Measurements from ENCODE around the gene DCTN2.

Gene DCTN2

GRCh38 chr12:57549203-57549908 lies 2.4 kb upstream of the DCTN2 start:
- peak overlapping the region; percentile 89 for H2AFZ ChIP-seq (ENCODE audit: low read length)
- no peak overlapping the region for H3K14ac ChIP-seq (ENCODE audit: low read length)
- H4K91ac ChIP-seq (ENCODE audit: low read depth, low read length, poor library complexity), result no peak overlapping the region
- H3K4me2 ChIP-seq (ENCODE audit: insufficient read depth, low read length, poor library complexity, severe bottlenecking), result peak overlapping the region; percentile 81
- no peak overlapping the region for H2BK120ac ChIP-seq (ENCODE audit: low read depth, low read length)
- no peak for DNase-seq (ENCODE audit: low spot score)
- no CpG with 5 or more reads among the region's 13 CpGs for WGBS, 2 donors (ENCODE audit: extremely low coverage in 2 of 2, insufficient read length in 2 of 2, insufficient replicate concordance in 1 of 2)
- no peak overlapping the region for H2BK5ac ChIP-seq (ENCODE audit: low read length)
- H2BK15ac ChIP-seq (ENCODE audit: low read length), result no peak overlapping the region
- H3K23ac ChIP-seq (ENCODE audit: low read depth, low read length, poor library complexity), result peak overlapping the region; percentile 29
- peaks cover 34 to 39% of the 10 kb centered on the region in 2 donors for H3K4me1 ChIP-seq (ENCODE audit: control insufficient read depth in 2 of 2, insufficient read depth in 1 of 2, low read depth in 1 of 2, low read length in 2 of 2)
- H3K79me1 ChIP-seq (ENCODE audit: low read depth, low read length), result peaks cover 5% of the 10 kb centered on the region
- peaks cover 0 to 33% (median 11%) of the 10 kb centered on the region in 3 experiments for H3K27me3 ChIP-seq (ENCODE audit: control insufficient read depth in 3 of 3, insufficient read depth in 3 of 3, low read depth in 1 of 3, low read length in 3 of 3)
- H4K8ac ChIP-seq (ENCODE audit: low read depth, low read length), result no peak overlapping the region
- H3K4ac ChIP-seq (ENCODE audit: low read length), result no peak overlapping the region
- H2AK5ac ChIP-seq (ENCODE audit: low read depth, low read length), result peak overlapping the region; percentile 31
- no peak overlapping the region for H3K9ac ChIP-seq (ENCODE audit: low read depth, low read length, poor library complexity)
- H3K36me3 ChIP-seq (replicated peaks in 1 of 2; ENCODE audit: control insufficient read depth in 2 of 2, insufficient read depth in 2 of 2, low read length in 2 of 2), result peaks cover 4 to 14% of the 10 kb centered on the region in 2 donors
- H3K4me3 ChIP-seq (ENCODE audit: low read length in 2 of 2), result peak overlapping the region; percentile 60 to 85
- H3K18ac ChIP-seq (ENCODE audit: low read length), result peak overlapping the region; percentile 58
- no peak overlapping the region for H3K27ac ChIP-seq (replicated peaks; ENCODE audit: low read length)
- H3K9me3 ChIP-seq (replicated peaks in 1 of 2; ENCODE audit: control insufficient read depth in 2 of 2, insufficient read depth in 1 of 2, low read depth in 1 of 2, low read length in 2 of 2), result no peaks in the 10 kb centered on the region
- H2BK12ac ChIP-seq (ENCODE audit: low read length), result no peak overlapping the region

- no peak for DNase-seq (ENCODE audit: low spot score)
- no peak overlapping the region for H2BK5ac ChIP-seq (ENCODE audit: low read length)
- H3K14ac ChIP-seq (ENCODE audit: low read length), result no peak overlapping the region
- H3K27me3 ChIP-seq (ENCODE audit: control insufficient read depth in 3 of 3, insufficient read depth in 3 of 3, low read depth in 1 of 3, low read length in 3 of 3), result peaks cover 0 to 33% (median 11%) of the 10 kb centered on the region in 3 experiments
- H4K8ac ChIP-seq (ENCODE audit: low read depth, low read length), result no peak overlapping the region
- H4K91ac ChIP-seq (ENCODE audit: low read depth, low read length, poor library complexity), result no peak overlapping the region
- no peak overlapping the region for H2BK12ac ChIP-seq (ENCODE audit: low read length)
- H3K4me1 ChIP-seq (ENCODE audit: control insufficient read depth in 2 of 2, insufficient read depth in 1 of 2, low read depth in 1 of 2, low read length in 2 of 2), result peaks cover 32 to 33% of the 10 kb centered on the region in 2 donors
- no peak overlapping the region for H3K27ac ChIP-seq (replicated peaks; ENCODE audit: low read length)
- H2AK5ac ChIP-seq (ENCODE audit: low read depth, low read length), result no peak overlapping the region
- H3K79me1 ChIP-seq (ENCODE audit: low read depth, low read length), result peaks cover 5% of the 10 kb centered on the region
- H3K9ac ChIP-seq (ENCODE audit: low read depth, low read length, poor library complexity), result no peak overlapping the region
- H3K4me2 ChIP-seq (ENCODE audit: insufficient read depth, low read length, poor library complexity, severe bottlenecking), result no peak overlapping the region
- H3K9me3 ChIP-seq (replicated peaks in 1 of 2; ENCODE audit: control insufficient read depth in 2 of 2, insufficient read depth in 1 of 2, low read depth in 1 of 2, low read length in 2 of 2), result no peaks in the 10 kb centered on the region
- no peak overlapping the region for H3K23ac ChIP-seq (ENCODE audit: low read depth, low read length, poor library complexity)
- H3K36me3 ChIP-seq (replicated peaks in 1 of 2; ENCODE audit: control insufficient read depth in 2 of 2, insufficient read depth in 2 of 2, low read length in 2 of 2), result peaks cover 4 to 20% of the 10 kb centered on the region in 2 donors
- H3K4ac ChIP-seq (ENCODE audit: low read length), result no peak overlapping the region
- WGBS, 2 donors (ENCODE audit: extremely low coverage in 2 of 2, insufficient read length in 2 of 2, insufficient replicate concordance in 1 of 2), result no CpG with 5 or more reads among the region's 2 CpGs
- no peak overlapping the region for H2BK120ac ChIP-seq (ENCODE audit: low read depth, low read length)
- H3K18ac ChIP-seq (ENCODE audit: low read length), result no peak overlapping the region
- H3K4me3 ChIP-seq (ENCODE audit: low read length in 2 of 2), result no peak overlapping the region
- H2AFZ ChIP-seq (ENCODE audit: low read length), result no peak overlapping the region
- H2BK15ac ChIP-seq (ENCODE audit: low read length), result no peak overlapping the region
Observed at GRCh38 chr12:57548488-57548887, 1.5 kb upstream of the DCTN2 start.

DNA sequence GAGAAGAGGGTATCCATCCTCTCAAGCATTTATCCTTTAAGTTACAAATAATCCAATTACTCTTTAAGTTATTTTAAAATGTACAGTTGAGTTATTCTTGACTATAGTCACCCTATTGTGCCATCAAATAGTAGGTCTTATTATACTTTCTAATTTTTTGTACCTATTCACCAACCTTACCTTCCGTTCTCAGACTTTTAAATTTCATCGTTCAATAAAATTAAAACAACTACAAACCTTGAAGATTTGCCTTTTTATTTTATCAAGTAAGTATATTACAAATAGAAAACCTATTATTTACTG lies 972 bp upstream of the DCTN2 start:
- Histone ChIP-seq H2AK5ac (ENCODE audit: low read depth, low read length) (no peak overlapping the region), H2BK15ac (ENCODE audit: low read length) (no peak overlapping the region), H3K23ac (ENCODE audit: low read depth, low read length, poor library complexity) (no peak overlapping the region), H2AFZ (ENCODE audit: low read length) (no peak overlapping the region), H2BK120ac (ENCODE audit: low read depth, low read length) (no peak overlapping the region), H3K4me1 (ENCODE audit: control insufficient read depth in 2 of 2, insufficient read depth in 1 of 2, low read depth in 1 of 2, low read length in 2 of 2) (peaks cover 26 to 27% of the 10 kb centered on the region in 2 donors), H3K4me2 (ENCODE audit: insufficient read depth, low read length, poor library complexity, severe bottlenecking) (no peak overlapping the region), H3K14ac (ENCODE audit: low read length) (no peak overlapping the region), H3K4me3 (ENCODE audit: low read length in 2 of 2) (no peak overlapping the region), H3K4ac (ENCODE audit: low read length) (no peak overlapping the region), H4K8ac (ENCODE audit: low read depth, low read length) (no peak overlapping the region), H3K9ac (ENCODE audit: low read depth, low read length, poor library complexity) (no peak overlapping the region), H3K27me3 (ENCODE audit: control insufficient read depth in 3 of 3, insufficient read depth in 3 of 3, low read depth in 1 of 3, low read length in 3 of 3) (peaks cover 0 to 33% (median 11%) of the 10 kb centered on the region in 3 experiments), H2BK12ac (ENCODE audit: low read length) (no peak overlapping the region), H3K36me3 (replicated peaks in 1 of 2; ENCODE audit: control insufficient read depth in 2 of 2, insufficient read depth in 2 of 2, low read length in 2 of 2) (peaks cover 4 to 23% of the 10 kb centered on the region in 2 donors), H4K91ac (ENCODE audit: low read depth, low read length, poor library complexity) (no peak overlapping the region), H3K18ac (ENCODE audit: low read length) (no peak overlapping the region), H3K79me1 (ENCODE audit: low read depth, low read length) (peaks cover 5% of the 10 kb centered on the region), H3K9me3 (replicated peaks in 1 of 2; ENCODE audit: control insufficient read depth in 2 of 2, insufficient read depth in 1 of 2, low read depth in 1 of 2, low read length in 2 of 2) (no peaks in the 10 kb centered on the region), H2BK5ac (ENCODE audit: low read length) (no peak overlapping the region), H3K27ac (replicated peaks; ENCODE audit: low read length) (no peak overlapping the region)
- 100% methylated on average over 2 of the region's 2 CpGs for WGBS, 2 donors (ENCODE audit: extremely low coverage in 2 of 2, insufficient read length in 2 of 2, insufficient replicate concordance in 1 of 2)
- DNase-seq (ENCODE audit: low spot score), result no peak

DNA sequence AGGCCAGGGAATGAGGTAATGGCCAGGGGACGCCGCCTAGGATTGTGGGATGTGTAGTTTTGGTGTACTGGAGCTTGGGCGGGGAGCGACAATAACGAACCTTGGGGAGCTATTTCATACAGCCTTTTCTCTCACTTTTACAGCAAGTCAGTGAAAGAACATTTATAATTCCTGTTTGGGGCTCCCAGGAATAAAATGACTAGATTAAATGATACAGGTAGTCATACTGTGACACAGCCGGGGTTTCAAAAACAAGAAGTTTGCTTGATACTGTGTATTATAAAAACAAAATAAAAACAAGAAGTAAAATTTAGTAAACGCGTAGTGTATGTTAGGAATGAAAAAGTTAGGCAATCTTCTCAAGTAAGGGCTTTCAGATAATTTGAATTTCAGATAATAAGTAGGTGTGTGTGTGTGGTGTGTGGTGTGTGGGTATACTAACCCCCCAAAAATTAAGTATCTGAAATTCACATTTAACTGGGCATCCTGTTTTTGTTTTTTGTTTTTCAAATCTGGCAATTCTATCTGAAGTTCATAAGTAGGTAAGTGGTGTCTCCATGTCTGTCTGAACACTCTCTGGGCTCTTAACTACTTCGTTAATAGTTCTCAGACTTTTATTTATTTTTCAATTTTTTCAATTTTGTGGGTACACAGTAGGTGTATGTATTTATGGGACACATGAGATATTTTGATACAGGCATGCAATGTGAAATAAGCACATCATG lies 458 bp upstream of the DCTN2 start:
- H2BK15ac ChIP-seq (ENCODE audit: low read length), result no peak overlapping the region
- no peak overlapping the region for H2BK120ac ChIP-seq (ENCODE audit: low read depth, low read length)
- H3K4ac ChIP-seq (ENCODE audit: low read length), result no peak overlapping the region
- DNase-seq (ENCODE audit: low spot score), result no peak
- peak overlapping the region; percentile 96 for H2AFZ ChIP-seq (ENCODE audit: low read length)
- no peak overlapping the region for H3K9ac ChIP-seq (ENCODE audit: low read depth, low read length, poor library complexity)
- H3K36me3 ChIP-seq (replicated peaks in 1 of 2; ENCODE audit: control insufficient read depth in 2 of 2, insufficient read depth in 2 of 2, low read length in 2 of 2), result peaks cover 4 to 27% of the 10 kb centered on the region in 2 donors
- H3K79me1 ChIP-seq (ENCODE audit: low read depth, low read length), result peaks cover 5% of the 10 kb centered on the region
- no peak overlapping the region for H4K91ac ChIP-seq (ENCODE audit: low read depth, low read length, poor library complexity)
- no peak overlapping the region for H3K27ac ChIP-seq (replicated peaks; ENCODE audit: low read length)
- H3K23ac ChIP-seq (ENCODE audit: low read depth, low read length, poor library complexity), result no peak overlapping the region
- no peak overlapping the region for H2BK5ac ChIP-seq (ENCODE audit: low read length)
- no peaks in the 10 kb centered on the region for H3K9me3 ChIP-seq (replicated peaks in 1 of 2; ENCODE audit: control insufficient read depth in 2 of 2, insufficient read depth in 1 of 2, low read depth in 1 of 2, low read length in 2 of 2)
- peaks cover 0 to 33% (median 11%) of the 10 kb centered on the region in 3 experiments for H3K27me3 ChIP-seq (ENCODE audit: control insufficient read depth in 3 of 3, insufficient read depth in 3 of 3, low read depth in 1 of 3, low read length in 3 of 3)
- no CpG with 5 or more reads among the region's 9 CpGs for WGBS, 2 donors (ENCODE audit: extremely low coverage in 2 of 2, insufficient read length in 2 of 2, insufficient replicate concordance in 1 of 2)
- no peak overlapping the region for H3K14ac ChIP-seq (ENCODE audit: low read length)
- H3K4me1 ChIP-seq (ENCODE audit: control insufficient read depth in 2 of 2, insufficient read depth in 1 of 2, low read depth in 1 of 2, low read length in 2 of 2), result peaks cover 21 to 22% of the 10 kb centered on the region in 2 donors
- H3K18ac ChIP-seq (ENCODE audit: low read length), result no peak overlapping the region
- peak overlapping the region in 1 of 2 donors; percentile 58 for H3K4me3 ChIP-seq (ENCODE audit: low read length in 2 of 2)
- no peak overlapping the region for H2AK5ac ChIP-seq (ENCODE audit: low read depth, low read length)
- H2BK12ac ChIP-seq (ENCODE audit: low read length), result no peak overlapping the region
- no peak overlapping the region for H3K4me2 ChIP-seq (ENCODE audit: insufficient read depth, low read length, poor library complexity, severe bottlenecking)
- H4K8ac ChIP-seq (ENCODE audit: low read depth, low read length), result no peak overlapping the region

Measured in neuronal stem cell (in vitro differentiated cells).